MM.1S (cell line): ENCODE measurements around the gene IL1RL1.

Experiments
- DNase-seq: peaks from one replicate; pipeline ENCODE4 v3.0.0-alpha.2; 2015
- H2AFZ ChIP-seq: fragments of 300-600 bp; sonication (generic); 2 replicates; pipeline ENCODE4 v1.6.0; 2016; ENCODE audit warnings: antibody characterized with exemption, low read length
- H3F3A ChIP-seq: fragments of 300-600 bp; sonication (generic); 2 replicates; pipeline ENCODE4 v1.6.1; 2016; ENCODE audit warnings: mild to moderate bottlenecking, antibody characterized with exemption, low read length, moderate library complexity, mixed read lengths; ENCODE audit not compliant: insufficient read depth
- H3K27ac ChIP-seq: fragments of 300-600 bp; sonication (generic); 2 replicates; pipeline ENCODE4 v1.5.1; 2016; ENCODE audit warnings: mild to moderate bottlenecking, low read length
- H3K27me3 ChIP-seq: fragments of 300-600 bp; sonication (generic); replicated peaks from 2 replicates; pipeline ENCODE4 v1.6.0; 2016; ENCODE audit warnings: low read length; ENCODE audit not compliant: insufficient read depth
- H3K36me3 ChIP-seq: fragments of 300-600 bp; sonication (generic); replicated peaks from 2 replicates; pipeline ENCODE4 v1.6.1; 2016; ENCODE audit warnings: mild to moderate bottlenecking, low read length, mixed read lengths; ENCODE audit not compliant: insufficient read depth
- H3K4me1 ChIP-seq: fragments of 300-600 bp; sonication (generic); 2 replicates; pipeline ENCODE4 v1.6.1; 2016; ENCODE audit warnings: low read length, mixed read lengths
- H3K4me2 ChIP-seq: fragments of 300-600 bp; sonication (generic); 2 replicates; pipeline ENCODE4 v1.6.0; 2016; ENCODE audit warnings: low read depth, low read length
- H3K4me3 ChIP-seq: fragments of 300-600 bp; sonication (generic); 2 replicates; pipeline ENCODE4 v1.5.1; 2016; ENCODE audit warnings: low read length, mixed read lengths
- H3K79me2 ChIP-seq: fragments of 300-600 bp; sonication (generic); 2 replicates; pipeline ENCODE4 v1.6.1; 2016; ENCODE audit warnings: mixed run types, low read length, mixed read lengths
- H3K9ac ChIP-seq: fragments of 300-600 bp; sonication (generic); 2 replicates; pipeline ENCODE4 v1.6.1; 2016; ENCODE audit warnings: low read length, mixed read lengths
- H3K9me2 ChIP-seq: fragments of 300-600 bp; sonication (generic); replicated peaks from 2 replicates; pipeline ENCODE4 v1.6.1; 2016; ENCODE audit warnings: mild to moderate bottlenecking, low read length, mixed read lengths; ENCODE audit not compliant: insufficient read depth
- H3K9me3 ChIP-seq: fragments of 300-600 bp; sonication (generic); replicated peaks from 2 replicates; pipeline ENCODE4 v1.6.1; 2016; ENCODE audit warnings: mild to moderate bottlenecking, low read length, mixed read lengths; ENCODE audit not compliant: insufficient read depth
- H4K20me1 ChIP-seq: fragments of 300-600 bp; sonication (generic); 2 replicates; pipeline ENCODE4 v1.6.1; 2016; ENCODE audit warnings: mild to moderate bottlenecking, low read length, moderate library complexity, mixed read lengths; ENCODE audit not compliant: insufficient read depth
- EZH2 ChIP-seq: fragments of 300-600 bp; sonication (generic); optimal IDR thresholded peaks from 2 replicates; pipeline ENCODE3; 2017; ENCODE audit warnings: low read depth, mild to moderate bottlenecking, antibody characterized with exemption, low read length, mixed read lengths
- EZH2phosphoT487 ChIP-seq: fragments of 300-600 bp; sonication (generic); IDR thresholded peaks from 2 replicates; pipeline ENCODE4 v1.6.1; 2018; ENCODE audit warnings: antibody characterized with exemption, low read length
- TF ChIP-seq, protein P1 (sequence below): fragments of 300-600 bp; sonication (generic); IDR thresholded peaks from 2 replicates; pipeline ENCODE4 v1.5.1; 2016; ENCODE audit warnings: antibody characterized with exemption, low read length, mixed read lengths

IL1RL1 gene

DNA sequence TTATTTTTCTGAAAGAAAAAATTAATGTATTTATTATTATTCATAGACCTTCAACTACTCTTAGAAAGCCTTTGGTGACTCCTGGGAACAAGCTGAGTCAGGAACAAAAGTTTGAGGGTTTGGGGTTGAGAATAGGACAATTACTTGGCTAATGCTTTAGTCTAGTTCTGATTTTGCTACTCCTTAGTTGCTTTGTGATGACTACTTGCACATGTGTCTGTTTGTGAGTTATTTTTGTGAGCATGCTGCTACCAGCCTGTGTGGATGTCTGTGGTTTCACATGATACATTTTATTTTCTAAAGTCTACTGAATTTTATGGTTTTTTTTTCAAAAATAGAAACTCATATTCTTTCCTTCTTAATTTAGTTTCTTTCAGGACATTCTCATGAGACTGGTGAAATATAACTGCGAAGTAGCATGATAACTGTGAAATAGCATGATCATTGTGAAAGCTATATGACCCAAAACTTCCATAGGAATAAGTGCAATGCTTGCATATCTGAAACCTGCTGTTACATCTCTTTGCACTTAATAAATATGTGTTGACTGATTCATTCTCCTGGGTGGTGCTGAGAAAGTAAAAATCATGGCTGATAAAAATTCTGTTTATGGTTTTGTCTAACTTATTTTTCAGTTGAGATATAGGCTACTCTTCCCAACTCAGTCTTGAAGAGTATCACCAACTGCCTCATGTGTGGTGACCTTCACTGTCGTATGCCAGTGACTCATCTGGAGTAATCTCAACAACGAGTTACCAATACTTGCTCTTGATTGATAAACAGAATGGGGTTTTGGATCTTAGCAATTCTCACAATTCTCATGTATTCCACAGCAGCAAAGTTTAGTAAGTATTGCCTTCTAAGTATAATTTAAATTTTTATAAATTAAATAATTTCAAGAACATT, 26.4 kb downstream of the IL1RL1 start:
- Histone ChIP-seq H3K27ac (0 out of 2 replicates have a peak overlapping the region, but pooled peaks have one; percentile 10), H3K27me3 (no peaks in the 10 kb centered on the region), H3F3A (no peaks in the 10 kb centered on the region), H3K4me2 (no peak overlapping the region), H3K9me3 (no peaks in the 10 kb centered on the region), H4K20me1 (no peaks in the 10 kb centered on the region), H3K9ac (no peak overlapping the region), H3K36me3 (no peaks in the 10 kb centered on the region), H3K4me3 (no peak overlapping the region), H2AFZ (no peak overlapping the region), H3K9me2 (no peaks in the 10 kb centered on the region), H3K79me2 (no peaks in the 10 kb centered on the region), H3K4me1 (peaks cover 17% of the 10 kb centered on the region; the same call in 1 of the 2 replicates)
- TF ChIP-seq EZH2phosphoT487 (no peak), EZH2 (no peak)
- TF ChIP-seq, protein P1, sequence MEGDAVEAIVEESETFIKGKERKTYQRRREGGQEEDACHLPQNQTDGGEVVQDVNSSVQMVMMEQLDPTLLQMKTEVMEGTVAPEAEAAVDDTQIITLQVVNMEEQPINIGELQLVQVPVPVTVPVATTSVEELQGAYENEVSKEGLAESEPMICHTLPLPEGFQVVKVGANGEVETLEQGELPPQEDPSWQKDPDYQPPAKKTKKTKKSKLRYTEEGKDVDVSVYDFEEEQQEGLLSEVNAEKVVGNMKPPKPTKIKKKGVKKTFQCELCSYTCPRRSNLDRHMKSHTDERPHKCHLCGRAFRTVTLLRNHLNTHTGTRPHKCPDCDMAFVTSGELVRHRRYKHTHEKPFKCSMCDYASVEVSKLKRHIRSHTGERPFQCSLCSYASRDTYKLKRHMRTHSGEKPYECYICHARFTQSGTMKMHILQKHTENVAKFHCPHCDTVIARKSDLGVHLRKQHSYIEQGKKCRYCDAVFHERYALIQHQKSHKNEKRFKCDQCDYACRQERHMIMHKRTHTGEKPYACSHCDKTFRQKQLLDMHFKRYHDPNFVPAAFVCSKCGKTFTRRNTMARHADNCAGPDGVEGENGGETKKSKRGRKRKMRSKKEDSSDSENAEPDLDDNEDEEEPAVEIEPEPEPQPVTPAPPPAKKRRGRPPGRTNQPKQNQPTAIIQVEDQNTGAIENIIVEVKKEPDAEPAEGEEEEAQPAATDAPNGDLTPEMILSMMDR = no peak
- DNase-seq = no peak

DNA sequence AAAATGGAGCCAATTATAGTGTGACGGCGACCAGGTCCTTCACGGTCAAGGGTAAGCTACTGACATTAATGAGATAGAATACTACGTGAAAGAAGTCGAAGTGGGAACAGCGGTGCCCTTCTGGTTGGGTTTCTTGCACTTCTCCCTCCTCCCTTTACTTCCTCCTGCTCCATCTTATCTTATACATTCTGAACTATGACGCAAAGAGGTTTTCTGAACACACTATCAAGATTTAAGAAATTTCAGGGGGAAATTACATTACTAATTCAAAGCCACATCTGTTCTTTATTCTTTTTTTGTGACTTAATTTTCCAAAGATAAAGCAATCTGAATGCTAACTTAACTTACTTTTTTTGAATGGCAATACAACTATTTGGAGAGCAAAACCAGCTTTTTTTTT, 29.4 kb downstream of the IL1RL1 start:
- Histone ChIP-seq H4K20me1 (no peaks in the 10 kb centered on the region), H3K27me3 (no peaks in the 10 kb centered on the region), H3K9ac (no peak overlapping the region), H3K4me3 (no peak overlapping the region), H3K79me2 (no peaks in the 10 kb centered on the region), H3K27ac (no peak overlapping the region), H2AFZ (no peak overlapping the region), H3K4me1 (peaks cover 25% of the 10 kb centered on the region), H3K36me3 (no peaks in the 10 kb centered on the region), H3K9me3 (no peaks in the 10 kb centered on the region), H3K9me2 (no peaks in the 10 kb centered on the region), H3K4me2 (no peak overlapping the region), H3F3A (no peaks in the 10 kb centered on the region; the same call in 1 of the 2 replicates)
- no peak for DNase-seq
- TF ChIP-seq, protein P1 = no peak
- no peak for TF ChIP-seq EZH2phosphoT487
- TF ChIP-seq EZH2 = no peak

DNA sequence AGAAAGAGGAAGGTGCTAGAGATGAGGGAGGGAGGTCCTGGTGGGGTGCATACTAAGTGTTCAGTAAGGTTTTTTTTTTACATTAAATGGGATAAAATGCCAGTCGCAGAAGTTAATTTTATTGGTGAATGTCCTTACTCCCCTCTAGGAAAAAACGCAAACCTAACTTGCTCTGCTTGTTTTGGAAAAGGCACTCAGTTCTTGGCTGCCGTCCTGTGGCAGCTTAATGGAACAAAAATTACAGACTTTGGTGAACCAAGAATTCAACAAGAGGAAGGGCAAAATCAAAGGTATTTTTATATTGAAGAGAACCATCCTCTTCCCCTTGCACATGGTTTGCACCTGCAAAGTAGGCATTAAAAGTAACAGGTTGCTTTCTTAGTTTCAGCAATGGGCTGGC, 31.5 kb downstream of the IL1RL1 start:
- Histone ChIP-seq H4K20me1 (no peaks in the 10 kb centered on the region), H3K4me2 (peak overlapping the region; percentile 61), H3K9me2 (no peaks in the 10 kb centered on the region), H3K27ac (peak overlapping the region; percentile 17; the same call in 1 of the 2 replicates), H3F3A (no peaks in the 10 kb centered on the region; the same call in 1 of the 2 replicates), H3K4me1 (peaks cover 17% of the 10 kb centered on the region), H3K9ac (no peak overlapping the region), H2AFZ (peak overlapping the region; percentile 75), H3K79me2 (no peaks in the 10 kb centered on the region), H3K4me3 (no peak overlapping the region), H3K36me3 (no peaks in the 10 kb centered on the region), H3K9me3 (no peaks in the 10 kb centered on the region), H3K27me3 (no peaks in the 10 kb centered on the region)
- DNase-seq = peak; percentile 64
- TF ChIP-seq, protein P1 = peak; percentile 20; the same call in 1 of the 2 replicates
- TF ChIP-seq EZH2 = no peak
